Activated CD4-positive, CD25-positive, alpha-beta regulatory T cell treated with anti-CD3 and anti-CD28 coated beads, Interleukin-2, amount 50 U/mL, for 72 hours (primary cell): ENCODE data around the gene PAX5.
"Not testable (repeated sequence)": the region's sequence is repeated elsewhere in the genome, so short reads cannot be mapped to it uniquely, and the experiment has no call there.

Experiments used
- DNase-seq: peaks from one replicate; pipeline ENCODE4 v3.0.0; 2021

PAX5 gene

DNA sequence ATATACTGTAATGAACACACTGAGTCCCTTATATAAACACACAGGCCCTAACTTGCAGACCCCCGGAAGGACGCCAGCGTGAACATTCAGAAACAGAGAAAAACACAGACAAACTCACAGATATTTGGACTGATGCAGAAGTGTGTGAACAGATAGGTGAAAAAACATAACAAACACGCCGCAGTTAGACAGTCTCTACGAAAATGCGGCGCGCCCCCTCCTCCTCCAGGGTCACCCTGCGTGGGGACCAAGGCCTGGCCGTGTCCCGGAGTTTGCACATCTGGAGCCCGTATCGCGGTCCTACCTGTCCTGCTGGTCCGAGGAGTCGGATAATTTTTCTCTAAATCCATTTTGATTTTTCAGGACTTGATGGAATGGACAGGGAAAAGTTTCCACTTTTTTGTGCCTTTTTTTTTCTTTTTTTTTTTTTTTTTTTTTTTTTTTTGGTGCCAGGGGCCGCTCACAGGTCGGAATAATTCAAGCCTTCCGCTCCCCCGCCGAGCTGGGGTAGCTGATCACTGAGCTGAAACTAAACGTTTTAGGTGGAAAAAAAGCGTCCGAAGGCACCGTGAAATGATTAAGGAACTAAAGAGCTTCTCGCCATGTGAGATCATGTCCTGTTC, at the start of gene PAX5:
PAX5 (minus strand) TSS at position 587 of the 623 bp plus-strand sequence; CDS start at position 350, 237 bp downstream.
- no peak for DNase-seq

DNA sequence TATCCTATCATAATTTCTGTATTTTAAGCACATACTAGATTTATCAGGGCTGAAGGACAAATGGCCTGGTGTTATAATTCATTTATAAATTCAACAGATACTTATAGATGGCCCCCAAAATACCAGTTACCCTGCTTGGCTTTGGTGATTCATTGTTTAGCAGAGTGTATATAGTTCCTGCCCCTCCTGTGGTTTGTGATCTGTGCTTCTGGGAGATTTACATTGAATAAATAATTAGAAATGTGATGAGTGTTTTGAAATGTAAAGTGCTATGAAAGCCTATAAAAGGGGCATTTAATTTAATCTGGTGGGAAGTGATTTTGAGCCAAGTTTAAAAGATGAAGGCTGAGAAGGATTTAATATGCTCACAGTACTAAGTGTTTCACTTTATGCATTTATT, 49.6 kb upstream of the PAX5 start:
- no peak for DNase-seq

GRCh38 chr9:37082214-37082765, 48.2 kb upstream of the PAX5 start:
- DNase-seq: no peak

DNA sequence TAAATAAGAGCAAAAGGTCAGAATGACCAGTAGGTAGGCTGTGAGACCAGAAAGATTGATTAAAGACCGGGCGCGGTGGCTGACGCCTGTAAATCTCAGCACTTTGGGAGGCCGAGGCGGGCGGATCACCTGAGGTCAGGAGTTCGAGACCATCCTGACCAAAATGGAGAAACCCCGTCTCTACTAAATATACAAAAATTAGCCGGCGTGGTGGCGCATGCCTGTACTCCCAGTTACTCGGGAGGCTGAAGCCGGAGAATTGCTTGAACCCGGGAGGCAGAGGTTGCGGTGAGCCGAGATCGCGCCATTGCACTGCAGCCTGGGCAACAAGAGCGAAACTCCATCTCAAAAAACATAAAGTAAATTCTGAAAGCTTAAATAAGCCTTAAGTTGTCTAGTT, 47.4 kb upstream of the PAX5 start:
- DNase-seq: not testable (repeated sequence)

DNA sequence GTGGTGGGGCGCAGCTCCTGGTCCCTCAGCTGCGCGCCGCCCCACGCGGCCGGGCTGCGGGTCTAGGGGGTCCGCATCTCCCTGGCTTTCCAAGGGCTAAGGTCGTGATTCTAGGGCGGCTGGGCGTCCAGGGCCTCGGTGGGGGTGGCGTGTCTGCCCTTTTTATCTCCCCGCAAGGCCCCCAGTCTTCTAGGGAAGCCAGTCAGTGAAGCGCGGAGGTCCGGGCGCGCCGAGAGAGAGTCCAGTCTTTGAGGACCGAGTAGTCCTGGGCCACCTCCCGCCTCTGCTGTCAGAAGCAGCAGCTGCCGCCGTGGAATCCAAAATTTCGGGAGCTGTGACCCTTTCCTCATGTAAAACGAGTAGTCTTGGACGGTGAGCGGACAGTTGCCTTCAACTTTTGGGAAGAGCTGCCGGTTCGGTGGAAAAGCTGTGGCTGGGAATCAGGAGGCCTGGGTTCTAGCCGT, 46.1 kb upstream of the PAX5 start:
- DNase-seq: not testable (repeated sequence)

- peak; percentile 86 for DNase-seq
Measured at GRCh38 chr9:37079370-37080164, 45.5 kb upstream of the PAX5 start.

DNA sequence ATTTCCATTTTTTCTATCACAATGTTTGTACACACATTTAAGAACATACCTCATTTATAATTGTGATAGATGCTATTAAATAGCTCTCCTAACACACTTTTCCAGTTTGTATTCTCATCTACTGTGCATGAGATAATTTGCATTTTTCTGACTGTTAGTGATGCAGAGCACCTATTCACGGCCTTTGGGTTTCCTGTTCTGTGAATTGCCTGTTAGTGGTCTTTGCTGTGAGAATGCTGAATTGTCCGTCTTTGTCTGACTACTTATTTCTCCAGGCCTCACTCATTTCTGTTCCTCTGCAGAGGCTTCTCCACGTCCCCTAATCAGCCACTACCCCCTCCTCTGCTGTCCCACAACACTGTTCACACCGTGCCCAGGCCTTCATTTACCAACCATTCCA, 40.7 kb upstream of the PAX5 start:
- DNase-seq: not testable (repeated sequence)

GRCh38 chr9:37066139-37066725, 32.2 kb upstream of the PAX5 start:
- DNase-seq: no peak

DNA sequence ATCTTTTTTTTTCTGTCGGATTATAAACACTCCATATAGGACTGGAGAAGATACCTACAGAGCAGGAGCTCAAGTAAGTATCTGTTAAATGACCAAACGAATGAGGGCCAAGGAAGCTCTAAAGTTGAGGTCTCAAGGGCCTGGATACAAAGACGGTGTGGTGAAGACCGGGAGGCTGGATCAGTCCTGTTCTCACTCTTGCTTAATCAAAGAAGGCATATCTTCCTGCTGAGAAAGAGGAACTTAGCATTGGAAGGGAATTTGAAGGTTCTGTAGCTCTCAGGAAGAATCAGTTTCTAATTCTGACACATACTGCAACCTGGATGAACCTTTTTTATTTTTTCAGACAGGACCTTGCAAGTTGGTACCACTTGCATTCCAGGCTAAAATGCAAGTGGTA, 28.3 kb upstream of the PAX5 start:
- DNase-seq: no peak

DNA sequence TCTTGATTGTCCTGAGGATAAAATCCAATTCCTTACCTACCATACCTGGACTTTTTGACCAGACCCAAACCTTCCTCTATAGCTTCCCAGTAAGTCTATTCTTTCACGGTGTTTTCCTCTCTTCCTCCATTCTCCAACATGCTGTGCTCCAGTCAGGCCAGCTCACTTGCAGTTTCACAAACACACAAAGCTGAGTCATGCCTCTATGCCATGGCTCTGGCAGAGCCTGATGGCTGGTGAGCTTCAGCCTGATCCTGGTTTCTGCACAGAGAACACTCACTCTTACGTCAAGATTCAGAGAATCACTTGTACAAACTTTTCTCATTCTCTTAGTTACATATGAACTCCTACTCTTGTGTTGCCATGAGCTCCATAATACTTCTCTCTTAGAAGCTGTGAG, 27.7 kb upstream of the PAX5 start:
- no peak for DNase-seq

DNA sequence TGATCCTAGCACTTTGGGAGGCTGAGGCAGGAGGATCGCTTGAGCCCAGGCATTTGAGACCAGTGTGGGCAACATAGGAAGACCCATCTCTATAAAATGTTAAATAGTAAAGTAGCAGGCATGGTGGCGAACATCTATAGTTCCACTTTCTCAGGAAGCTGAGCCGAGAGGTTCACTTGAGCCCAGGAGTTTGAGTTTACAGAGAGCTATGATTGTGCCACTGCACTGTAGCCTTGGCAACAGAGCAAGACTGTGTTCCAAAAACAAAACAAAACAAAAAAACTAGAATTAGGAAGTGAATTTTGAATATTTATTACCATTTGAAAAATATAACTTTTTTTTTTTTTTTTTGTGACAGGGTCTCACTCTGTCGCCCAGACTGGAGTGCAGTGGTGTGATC, 26.8 kb upstream of the PAX5 start:
- no peak for DNase-seq

DNA sequence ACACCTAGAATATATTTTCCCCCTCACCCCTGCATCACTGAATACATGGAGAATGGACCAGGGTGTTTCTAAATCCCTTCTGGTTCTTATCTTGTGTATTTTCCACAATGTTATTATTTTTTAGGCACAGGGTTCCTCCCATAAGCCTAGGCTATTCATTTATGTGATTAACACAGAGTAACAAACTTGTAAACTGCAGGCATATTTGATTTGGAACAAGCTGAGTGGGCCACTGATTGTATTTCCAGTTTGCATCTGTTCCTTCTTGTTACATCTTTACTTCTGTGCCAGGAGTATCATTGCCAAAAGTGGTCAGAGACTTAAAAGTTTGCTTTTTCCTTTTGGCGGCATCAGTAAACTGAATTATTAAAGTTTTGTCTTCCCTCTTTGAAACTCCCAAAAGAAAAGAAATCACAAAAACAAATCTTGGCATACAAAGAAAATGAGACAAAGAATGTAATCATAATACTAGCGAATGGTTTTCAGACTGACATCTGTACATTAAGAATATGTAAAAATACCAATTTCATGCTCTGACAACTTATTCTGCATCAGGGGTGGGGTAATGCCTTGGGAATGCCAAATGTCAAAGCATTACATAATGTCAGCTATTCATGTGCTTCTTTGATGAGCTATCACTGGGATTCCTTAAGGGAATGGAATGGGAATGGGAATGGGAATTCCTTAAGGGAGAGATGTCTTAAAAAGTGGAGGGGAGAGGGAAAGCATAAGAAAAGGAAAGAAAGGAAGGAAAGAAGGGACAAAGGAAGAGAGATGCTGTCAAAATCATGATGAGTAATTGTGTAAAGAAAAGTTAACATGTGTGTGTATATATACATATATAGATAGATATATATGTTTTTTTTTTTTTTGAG, 22.2 kb upstream of the PAX5 start:
- no peak for DNase-seq

DNA sequence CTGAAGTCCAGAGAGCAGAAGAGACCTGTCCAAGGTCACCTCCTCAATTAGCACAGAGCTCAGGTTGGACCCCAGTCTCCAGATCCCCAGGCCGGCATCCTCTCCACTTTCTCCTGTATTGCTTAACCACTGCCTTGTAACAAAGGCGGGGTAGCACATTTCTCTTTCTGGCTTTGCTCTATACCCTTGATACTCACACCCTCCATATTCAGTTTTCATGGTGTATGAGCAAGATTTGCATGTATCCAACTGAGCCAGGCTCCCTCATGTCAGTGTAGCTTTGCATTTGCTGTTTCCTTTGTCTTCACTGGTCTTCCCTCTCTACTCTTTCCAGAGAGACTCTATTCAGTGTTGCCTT, 20.3 kb upstream of the PAX5 start:
- not testable (repeated sequence) for DNase-seq

DNA sequence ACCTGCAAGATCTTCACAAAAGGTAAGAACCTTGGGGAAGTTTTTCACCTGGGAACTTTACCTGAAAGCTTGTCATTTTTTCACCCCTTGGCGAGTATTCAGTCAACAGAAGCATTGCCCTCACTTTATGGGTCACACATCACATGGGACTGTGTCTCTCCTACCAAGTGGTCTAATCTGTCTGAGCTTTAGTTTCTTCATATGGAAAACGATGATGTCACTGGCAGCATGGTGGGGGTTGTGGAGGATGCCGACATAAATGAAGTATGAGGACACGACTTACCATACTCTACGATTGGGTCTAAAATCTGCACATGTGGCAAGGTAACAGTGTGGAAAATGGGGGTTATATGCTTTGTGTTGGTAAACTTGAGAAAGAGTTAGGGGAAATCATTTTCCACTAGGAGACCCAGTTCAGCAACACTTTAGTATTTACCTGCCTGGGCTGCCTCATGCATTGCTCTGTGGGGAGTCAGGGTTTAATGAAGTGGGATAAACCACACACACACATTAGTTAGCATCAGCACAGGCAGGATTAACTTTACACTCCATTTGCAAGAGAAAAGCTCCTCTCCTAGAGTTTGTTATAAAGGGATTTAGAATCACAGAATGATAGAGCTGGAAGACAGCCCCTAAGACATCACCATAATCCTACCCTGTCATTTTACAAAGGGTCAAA, 19.8 kb upstream of the PAX5 start:
- no peak for DNase-seq

DNA sequence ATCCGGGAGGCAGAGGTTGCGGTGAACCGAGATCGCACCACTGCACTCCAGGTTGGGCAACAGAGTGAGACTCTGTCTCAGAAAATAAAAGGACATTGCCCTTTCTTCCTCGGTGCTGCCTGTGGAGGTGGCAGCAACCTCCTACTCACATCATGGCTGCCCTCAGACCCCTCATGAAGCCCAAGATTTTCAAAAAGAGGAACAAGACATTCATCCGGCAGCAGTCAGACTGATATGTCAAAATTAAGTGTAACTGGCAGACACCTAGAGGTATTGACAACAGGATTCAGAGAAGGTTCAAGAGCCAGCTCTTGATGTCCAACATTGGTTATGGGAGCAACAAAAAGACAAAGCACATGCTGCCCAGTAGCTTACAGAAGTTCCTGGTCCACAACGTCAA, 12.6 kb upstream of the PAX5 start:
- no peak for DNase-seq

DNA sequence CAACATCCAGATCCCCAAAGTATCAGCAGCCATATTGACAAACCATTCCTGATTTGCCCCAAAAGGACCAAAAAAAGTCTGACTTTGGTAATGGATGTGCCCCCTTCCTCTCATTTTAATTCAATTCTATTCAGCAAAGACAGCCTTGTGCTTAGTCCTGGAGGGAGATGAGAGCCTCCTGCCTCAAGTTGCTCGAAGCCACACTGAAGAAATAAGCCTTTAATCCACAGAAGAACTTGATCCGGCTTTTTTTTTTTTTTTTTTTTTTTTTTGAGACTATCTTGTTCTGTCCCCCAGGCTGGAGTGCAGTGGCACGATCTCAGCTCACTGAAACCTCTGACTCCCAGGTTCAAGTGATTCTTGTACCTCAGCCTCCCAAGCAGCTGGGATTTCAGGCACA, 8.4 kb upstream of the PAX5 start:
- no peak for DNase-seq

DNA sequence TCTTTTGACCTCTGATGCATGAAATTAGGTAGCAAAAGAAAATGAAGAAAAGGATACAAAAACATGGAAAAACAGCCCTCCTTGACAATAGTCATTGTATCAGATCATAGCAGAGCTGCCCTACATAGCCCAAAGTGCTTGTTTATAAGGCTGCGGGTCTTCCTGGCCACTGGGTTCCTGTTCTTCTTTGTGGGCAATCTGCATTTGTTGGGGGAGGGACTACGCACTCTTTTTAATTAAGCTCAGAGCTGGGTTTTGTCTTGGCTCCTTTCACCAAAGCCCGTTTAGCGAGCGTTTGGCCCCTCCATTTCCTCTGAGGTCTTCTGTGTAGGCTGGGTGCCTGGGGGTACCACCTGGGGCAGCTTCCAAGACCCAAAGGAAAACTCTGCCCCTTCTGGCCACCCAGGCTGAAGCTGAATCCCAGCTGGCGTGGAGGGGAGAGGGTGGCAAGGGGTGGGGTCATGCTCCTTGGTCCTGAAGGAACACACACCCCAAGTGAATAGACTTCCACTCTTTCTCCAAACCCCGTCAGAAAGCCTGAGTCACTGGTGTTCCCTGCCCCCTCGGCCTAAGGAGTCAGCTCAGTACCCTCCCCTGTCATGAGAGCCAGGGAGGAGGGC, 6.5 kb upstream of the PAX5 start:
- no peak for DNase-seq

DNA sequence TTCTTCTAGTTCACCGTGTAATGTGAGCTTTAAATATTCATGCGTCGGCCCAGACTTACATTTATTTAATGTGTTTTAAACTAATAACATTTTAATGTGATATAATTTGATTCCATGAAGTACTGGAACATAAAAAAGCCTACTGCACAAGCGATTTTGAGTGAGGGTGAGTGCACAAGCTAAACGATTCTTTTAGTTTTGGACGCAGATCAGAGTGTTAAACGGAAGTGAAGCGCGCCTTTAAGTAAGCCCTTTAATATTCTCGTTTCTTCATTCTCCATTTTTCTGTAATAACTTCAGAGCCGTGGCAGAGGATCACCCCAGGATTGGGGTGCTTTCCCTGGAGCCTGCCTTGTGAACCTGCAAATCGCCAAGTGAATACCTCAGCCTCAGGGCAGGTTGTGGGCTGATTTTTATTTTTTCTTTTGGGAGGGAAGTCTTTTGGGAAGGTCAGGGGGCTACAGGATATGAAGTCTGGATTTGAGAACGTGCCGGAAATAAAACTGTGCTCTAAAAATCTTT, 4.9 kb upstream of the PAX5 start:
- DNase-seq: no peak

DNA sequence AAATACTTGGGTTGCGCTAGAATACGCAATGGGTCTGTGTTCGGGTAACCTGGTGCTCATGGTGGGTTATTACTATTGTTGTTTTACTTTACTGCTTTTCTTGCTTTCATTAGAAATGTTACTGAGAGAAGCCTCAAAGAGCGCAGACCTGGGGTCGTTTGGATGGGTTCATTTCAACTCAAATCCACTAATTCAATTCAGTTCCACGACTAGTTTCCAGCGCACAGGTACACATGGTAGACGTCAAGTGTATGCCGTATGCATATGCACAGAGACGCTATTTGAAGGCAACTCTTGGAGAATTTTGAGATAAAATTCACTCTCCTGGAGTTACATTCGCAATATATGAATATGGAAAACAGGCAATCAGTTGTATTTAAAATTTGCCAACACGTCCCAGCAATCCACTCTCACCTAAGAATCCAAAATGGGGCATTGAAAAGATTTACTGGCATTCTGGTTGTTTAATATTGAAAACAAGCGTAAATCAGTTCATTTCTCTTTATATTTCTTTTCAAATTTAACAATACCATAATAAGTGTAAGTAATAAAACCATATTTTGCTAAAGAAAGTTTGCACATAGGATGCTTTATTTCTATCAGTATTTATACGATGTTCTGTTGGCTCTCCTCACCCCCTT, 4.4 kb upstream of the PAX5 start:
- DNase-seq: no peak

GRCh38 chr9:37037503-37038301, 3.6 kb upstream of the PAX5 start:
- peak; percentile 43 for DNase-seq
